Neuronal stem cell (in vitro differentiated cells): ENCODE measurements around the gene CEP19. TPM values are rescaled to one million over a fixed set of nuclear protein-coding genes. Genes with fewer than 3 reads are reported as not detected.

ENCODE experiments used
- DNase-seq: peaks from one replicate; pipeline ENCODE4 v3.0.0-alpha.2; 2013; ENCODE audit warnings: low spot score
- H2AFZ ChIP-seq: one replicate; pipeline ENCODE4 v1.6.1; 2013; ENCODE audit warnings: mild to moderate bottlenecking, low read length, inconsistent platforms
- H2AK5ac ChIP-seq: 2 replicates; pipeline ENCODE4 v1.6.1; 2013; ENCODE audit warnings: low read depth, mild to moderate bottlenecking, inconsistent platforms, low read length, moderate library complexity, mixed read lengths
- H2BK120ac ChIP-seq: 2 replicates; pipeline ENCODE4 v1.6.1; 2013; ENCODE audit warnings: low read depth, mild to moderate bottlenecking, inconsistent platforms, low read length, moderate library complexity, mixed read lengths
- H2BK12ac ChIP-seq: one replicate; pipeline ENCODE4 v1.6.1; 2013; ENCODE audit warnings: low read length, inconsistent platforms
- H2BK15ac ChIP-seq: 2 replicates; pipeline ENCODE4 v1.6.1; 2013; ENCODE audit warnings: mild to moderate bottlenecking, low read length, inconsistent platforms, mixed read lengths
- H2BK5ac ChIP-seq: one replicate; pipeline ENCODE4 v1.6.1; 2013; ENCODE audit warnings: inconsistent platforms, mild to moderate bottlenecking, low read length, moderate library complexity
- H3K14ac ChIP-seq: one replicate; pipeline ENCODE4 v1.6.1; 2013; ENCODE audit warnings: low read length, inconsistent platforms
- H3K18ac ChIP-seq: 2 replicates; pipeline ENCODE4 v1.6.1; 2013; ENCODE audit warnings: low read length, inconsistent platforms
- H3K23ac ChIP-seq: 2 replicates; pipeline ENCODE4 v1.6.1; 2013; ENCODE audit warnings: low read depth, mild to moderate bottlenecking, mixed read lengths, low read length, inconsistent platforms; ENCODE audit not compliant: poor library complexity
- H3K27ac ChIP-seq: replicated peaks from 3 replicates; pipeline ENCODE4 v1.5.1; 2013; ENCODE audit warnings: low read length, inconsistent platforms
- H3K27me3 ChIP-seq, 3 experiments: 2 replicates each; pipeline ENCODE4 v1.6.1; 2013; ENCODE audit warnings: low read length in 3 of 3, mild to moderate bottlenecking in 2 of 3, inconsistent platforms in 1 of 3, low read depth in 1 of 3, mixed read lengths in 1 of 3, moderate library complexity in 1 of 3; ENCODE audit not compliant: control insufficient read depth in 3 of 3, insufficient read depth in 3 of 3
- H3K36me3 ChIP-seq, 2 donors: replicated peaks in 1 of 2; 2 replicates each; pipeline ENCODE4 v1.6.1; 2013; ENCODE audit warnings: low read length in 2 of 2; ENCODE audit not compliant: control insufficient read depth in 2 of 2, insufficient read depth in 2 of 2
- H3K4ac ChIP-seq: 2 replicates; pipeline ENCODE4 v1.6.1; 2013; ENCODE audit warnings: inconsistent platforms, mild to moderate bottlenecking, low read length, moderate library complexity
- H3K4me1 ChIP-seq, 2 donors: 1 replicate in 1 of 2; 2 replicates in 1 of 2; pipeline ENCODE4 v1.6.1; 2013; ENCODE audit warnings: low read length in 2 of 2, low read depth in 1 of 2; ENCODE audit not compliant: control insufficient read depth in 2 of 2, insufficient read depth in 1 of 2
- H3K4me2 ChIP-seq: one replicate; pipeline ENCODE4 v1.6.1; 2013; ENCODE audit warnings: mild to moderate bottlenecking, low read length, inconsistent platforms; ENCODE audit not compliant: insufficient read depth, poor library complexity, severe bottlenecking
- H3K4me3 ChIP-seq, 2 donors: 2 replicates each; pipeline ENCODE4 v1.5.1; 2013; ENCODE audit warnings: low read length in 2 of 2, mild to moderate bottlenecking in 2 of 2, inconsistent platforms in 1 of 2, moderate library complexity in 1 of 2
- H3K79me1 ChIP-seq: one replicate; pipeline ENCODE4 v1.6.1; 2013; ENCODE audit warnings: low read depth, mild to moderate bottlenecking, inconsistent platforms, low read length, moderate library complexity
- H3K9ac ChIP-seq: one replicate; pipeline ENCODE4 v1.6.1; 2013; ENCODE audit warnings: mild to moderate bottlenecking, low read depth, low read length, inconsistent platforms; ENCODE audit not compliant: poor library complexity
- H3K9me3 ChIP-seq, 2 donors: replicated peaks in 1 of 2; 2 replicates each; pipeline versions ENCODE3 to v1.6.1; 2013; ENCODE audit warnings: low read length in 2 of 2, mild to moderate bottlenecking in 2 of 2, inconsistent platforms in 1 of 2, low read depth in 1 of 2, mixed read lengths in 1 of 2, moderate library complexity in 1 of 2; ENCODE audit not compliant: control insufficient read depth in 2 of 2, insufficient read depth in 1 of 2
- H4K8ac ChIP-seq: one replicate; pipeline ENCODE4 v1.6.1; 2013; ENCODE audit warnings: low read depth, mild to moderate bottlenecking, inconsistent platforms, low read length, moderate library complexity
- H4K91ac ChIP-seq: one replicate; pipeline ENCODE4 v1.6.1; 2013; ENCODE audit warnings: low read length, low read depth, mild to moderate bottlenecking, inconsistent platforms; ENCODE audit not compliant: poor library complexity
- WGBS, 2 donors: extraction: QIAGEN DNeasy Blood & Tissue Kit; methylation state at CpG; one replicate each; pipeline ENCODE4 v1.1.7; 2013; ENCODE audit warnings: missing lambda C conversion rate in 2 of 2, mixed read lengths in 1 of 2; ENCODE audit not compliant: insufficient read length in 2 of 2, insufficient replicate concordance in 1 of 2; ENCODE audit errors: extremely low coverage in 2 of 2; 5-methylcytosine and 5-hydroxymethylcytosine counted together
- polyA plus RNA-seq, 2 experiments: library from polyadenylated mRNA; stranded (reverse); fragments of 200-250 nt; gene quantifications; one replicate each; pipeline ENCODE4 v1.2.3, GENCODE V29; 2013

Gene CEP19, protein sequence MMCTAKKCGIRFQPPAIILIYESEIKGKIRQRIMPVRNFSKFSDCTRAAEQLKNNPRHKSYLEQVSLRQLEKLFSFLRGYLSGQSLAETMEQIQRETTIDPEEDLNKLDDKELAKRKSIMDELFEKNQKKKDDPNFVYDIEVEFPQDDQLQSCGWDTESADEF
- polyA plus RNA-seq (2013, experiment 1 of 2), result 10.3 TPM
- polyA plus RNA-seq (2013, experiment 2 of 2), result 10.6 TPM

DNA sequence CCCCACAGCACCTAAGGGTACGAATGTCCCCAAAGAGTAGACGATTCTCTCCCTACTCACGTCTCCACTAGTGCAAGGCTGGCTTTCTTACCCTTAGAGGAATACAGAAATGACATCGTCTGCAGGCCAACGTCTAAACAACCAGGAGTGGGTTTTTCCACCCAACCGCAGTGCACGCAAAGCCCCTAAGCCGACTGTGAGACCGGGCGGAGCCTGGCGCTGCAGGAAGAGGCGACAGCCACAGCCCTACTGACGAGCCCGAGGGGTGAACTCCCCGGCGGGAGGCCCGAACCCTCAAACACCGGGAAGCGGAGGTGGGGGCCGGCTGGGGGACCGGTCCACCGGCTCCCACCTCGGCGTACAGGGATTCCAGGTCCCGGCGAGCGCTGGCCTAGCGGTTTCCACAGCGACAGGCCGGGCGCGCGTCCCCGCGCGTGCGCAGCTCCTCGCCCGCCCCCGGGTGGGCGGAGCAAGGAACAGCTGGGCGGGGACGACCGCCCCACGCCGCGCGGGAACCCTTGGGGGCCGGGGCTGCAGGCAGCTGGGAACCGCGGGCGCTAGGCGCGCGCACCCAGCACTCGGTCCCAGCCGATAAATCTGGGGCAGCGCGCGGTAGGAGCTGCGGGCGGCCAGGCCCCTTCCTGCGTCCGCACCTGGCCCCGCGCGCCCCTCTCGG, at the start of gene CEP19, which contains the start of gene PIGX:
Gene CEP19, minus strand, starts transcription at position 413 of the 676 bp plus-strand sequence. CDS start 3,593 bp downstream, outside the sequence.
Gene PIGX, plus strand, starts transcription at position 540 of the 676 bp plus-strand sequence.
- Histone ChIP-seq H3K4me3 (peak within 1 kb of the TSS; percentile 64 to 92), H3K9ac (peak within 1 kb of the TSS; percentile 91), H4K91ac (no peak within 1 kb of the TSS), H3K14ac (no peak within 1 kb of the TSS), H3K18ac (peak within 1 kb of the TSS; percentile 96), H3K36me3 (no peaks in the 10 kb centered on the region), H3K27me3 (no peaks in the 10 kb centered on the region), H2BK5ac (peak within 1 kb of the TSS; percentile 80), H3K4me1 (peaks cover 0 to 2% of the 10 kb centered on the region in 2 donors), H2AK5ac (no peak within 1 kb of the TSS), H2BK120ac (no peak within 1 kb of the TSS), H3K23ac (peak within 1 kb of the TSS; percentile 82), H2BK12ac (no peak within 1 kb of the TSS), H3K4me2 (peak within 1 kb of the TSS; percentile 75), H3K9me3 (no peaks in the 10 kb centered on the region), H2BK15ac (no peak within 1 kb of the TSS), H3K27ac (peak within 1 kb of the TSS; percentile 68), H3K79me1 (no peaks in the 10 kb centered on the region), H3K4ac (no peak within 1 kb of the TSS), H4K8ac (no peak within 1 kb of the TSS), H2AFZ (peak within 1 kb of the TSS; percentile 99)
- no CpG with 5 or more reads among the region's 68 CpGs for WGBS, 2 donors
- DNase-seq, result peak; percentile 86

DNA sequence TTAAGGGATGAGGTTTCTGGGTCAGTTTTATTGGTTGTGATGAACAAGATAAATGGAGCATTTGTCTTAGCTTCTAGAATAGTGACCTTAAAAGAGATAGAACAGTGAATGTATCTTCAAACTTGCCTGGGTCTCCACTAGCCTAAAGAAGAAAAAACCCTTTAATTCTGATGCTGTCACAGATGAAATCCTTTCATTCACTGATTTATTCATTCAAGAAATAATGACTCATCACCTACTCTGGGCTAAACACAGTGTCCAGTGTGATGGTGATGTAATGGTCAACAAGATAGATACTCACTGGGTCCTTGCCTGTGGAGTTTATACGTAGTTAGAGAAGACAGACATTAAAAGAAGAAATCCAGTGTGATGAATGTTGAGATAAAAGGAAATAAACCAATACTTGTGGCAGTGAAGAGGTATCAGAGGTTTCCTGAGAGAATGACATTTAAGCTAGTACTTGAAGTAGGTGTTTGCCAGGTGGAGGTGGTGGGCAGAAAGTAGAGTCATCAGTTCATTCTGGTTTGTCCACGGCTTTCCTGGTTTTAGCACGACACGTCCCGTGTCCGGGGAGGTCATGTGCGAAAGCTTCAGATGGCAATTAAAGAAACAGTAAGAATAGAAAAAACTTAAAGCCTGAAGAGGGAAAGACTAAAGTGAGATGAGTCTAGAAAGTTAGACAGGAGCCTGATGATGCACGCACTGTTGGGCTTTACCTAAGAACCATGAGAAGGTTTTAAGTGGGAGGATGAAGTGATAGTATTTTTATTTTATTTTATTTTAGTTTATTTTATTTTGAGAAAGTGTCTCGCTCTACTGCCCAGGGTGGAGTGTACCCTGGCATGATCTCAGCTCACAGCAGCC, 46.1 kb upstream of the CEP19 start:
- Histone ChIP-seq H3K4me3 (no peak overlapping the region), H2BK5ac (no peak overlapping the region), H3K4ac (no peak overlapping the region), H3K27me3 (no peaks in the 10 kb centered on the region), H4K91ac (no peak overlapping the region), H3K4me1 (no peaks in the 10 kb centered on the region), H3K27ac (no peak overlapping the region), H2AFZ (no peak overlapping the region), H3K14ac (no peak overlapping the region), H3K79me1 (peaks cover 2% of the 10 kb centered on the region), H3K23ac (no peak overlapping the region), H2AK5ac (no peak overlapping the region), H3K4me2 (no peak overlapping the region), H2BK120ac (no peak overlapping the region), H4K8ac (no peak overlapping the region), H3K9me3 (peaks cover 19 to 51% of the 10 kb centered on the region in 2 donors), H3K18ac (no peak overlapping the region), H2BK12ac (no peak overlapping the region), H3K9ac (no peak overlapping the region), H3K36me3 (peaks cover 15 to 37% of the 10 kb centered on the region in 2 donors), H2BK15ac (no peak overlapping the region)
- DNase-seq, result no peak
- WGBS, 2 donors, result no CpG with 5 or more reads among the region's 9 CpGs

DNA sequence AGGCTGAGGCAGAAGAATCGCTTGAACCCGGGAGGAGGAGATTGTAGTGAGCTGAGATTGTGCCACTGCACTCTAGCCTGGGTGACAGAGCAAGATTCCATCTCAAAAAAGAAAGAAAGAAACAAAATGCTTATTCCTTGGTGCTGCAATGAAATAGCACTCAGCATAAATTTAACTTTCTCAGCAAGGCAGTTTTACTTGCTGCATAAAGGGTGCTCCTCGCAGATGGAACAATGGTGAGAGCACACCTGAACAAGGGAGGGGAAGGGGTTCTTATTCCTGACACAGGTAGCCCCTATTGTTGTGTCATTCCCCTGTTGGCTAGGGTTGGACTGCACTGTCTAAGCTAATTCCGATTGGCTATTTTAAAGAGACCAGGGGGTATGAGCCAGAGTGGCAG, 44.7 kb upstream of the CEP19 start:
- Histone ChIP-seq H3K9me3 (peaks cover 18 to 53% of the 10 kb centered on the region in 2 donors), H2BK5ac (no peak overlapping the region), H2AFZ (no peak overlapping the region), H3K9ac (no peak overlapping the region), H2BK120ac (no peak overlapping the region), H3K14ac (no peak overlapping the region), H3K18ac (no peak overlapping the region), H2BK12ac (no peak overlapping the region), H4K8ac (no peak overlapping the region), H3K27ac (no peak overlapping the region), H3K23ac (no peak overlapping the region), H2AK5ac (no peak overlapping the region), H3K36me3 (peaks cover 15 to 48% of the 10 kb centered on the region in 2 donors), H3K79me1 (peaks cover 2% of the 10 kb centered on the region), H3K4me2 (no peak overlapping the region), H3K4me1 (no peaks in the 10 kb centered on the region), H2BK15ac (no peak overlapping the region), H4K91ac (no peak overlapping the region), H3K27me3 (no peaks in the 10 kb centered on the region), H3K4me3 (no peak overlapping the region), H3K4ac (no peak overlapping the region)
- WGBS, 2 donors, result no CpG with 5 or more reads among the region's 4 CpGs
- DNase-seq, result no peak
